GM18909 (cell line): Measurements from ENCODE around the gene TMEM62.
"Not testable (repeated sequence)": the region's sequence is repeated elsewhere in the genome, so short reads cannot be mapped to it uniquely, and the experiment has no call there.

Experiments used
- ATAC-seq: cut with Tn5 transposase; IDR thresholded peaks from one replicate; pipeline ENCODE4 v1.9.1; 2021; ENCODE audit warnings: mild to moderate bottlenecking; ENCODE audit not compliant: unreplicated experiment, poor library complexity

Gene TMEM62

GRCh38 chr15:43169888-43170287 is 36.5 kb downstream of the TMEM62 start:
- no peak for ATAC-seq

DNA sequence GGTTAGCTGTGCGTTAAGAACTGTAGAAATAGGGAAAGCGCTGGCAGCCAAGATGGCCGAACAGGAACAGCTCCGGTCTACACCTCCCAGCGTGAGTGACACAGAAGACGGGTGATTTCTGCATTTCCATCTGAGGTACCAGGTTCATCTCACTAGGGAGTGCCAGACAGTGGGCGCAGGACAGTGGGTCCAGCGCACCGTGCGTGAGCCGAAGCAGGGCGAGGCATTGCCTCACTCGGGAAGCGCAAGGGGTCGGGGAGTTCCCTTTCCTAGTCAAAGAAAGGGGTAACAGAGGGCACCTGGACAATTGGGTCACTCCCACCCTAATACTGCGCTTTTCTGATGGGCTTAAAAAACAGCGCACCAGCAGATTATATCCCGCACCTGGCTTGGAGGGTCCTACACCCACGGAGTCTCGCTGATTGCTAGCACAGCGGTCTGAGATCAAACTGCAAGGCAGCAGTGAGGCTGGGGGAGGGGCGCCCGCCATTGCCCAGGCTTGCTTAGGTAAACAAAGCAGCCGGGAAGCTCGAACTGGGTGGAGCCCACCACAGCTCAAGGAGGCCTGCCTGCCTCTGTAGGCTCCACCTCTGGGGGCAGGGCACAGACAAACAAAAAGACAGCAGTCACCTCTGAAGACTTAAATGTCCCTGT is 42.4 kb downstream of the TMEM62 start:
- ATAC-seq: not testable (repeated sequence)

GRCh38 chr15:43177147-43177546 is 43.8 kb downstream of the TMEM62 start:
- ATAC-seq: not testable (repeated sequence)

- ATAC-seq: no peak
Measured at GRCh38 chr15:43183270-43183669, 49.9 kb downstream of the TMEM62 start.

GRCh38 chr15:43184407-43185124 is 51.2 kb downstream of the TMEM62 start:
- no peak for ATAC-seq

- peak; percentile 94 for ATAC-seq
Measured at GRCh38 chr15:43185157-43186002, 52.0 kb downstream of the TMEM62 start, which contains the start of gene CCNDBP1. Gene CCNDBP1 (plus strand): TSS chr15:43185403. CDS start chr15:43185499, 96 bp downstream.

DNA sequence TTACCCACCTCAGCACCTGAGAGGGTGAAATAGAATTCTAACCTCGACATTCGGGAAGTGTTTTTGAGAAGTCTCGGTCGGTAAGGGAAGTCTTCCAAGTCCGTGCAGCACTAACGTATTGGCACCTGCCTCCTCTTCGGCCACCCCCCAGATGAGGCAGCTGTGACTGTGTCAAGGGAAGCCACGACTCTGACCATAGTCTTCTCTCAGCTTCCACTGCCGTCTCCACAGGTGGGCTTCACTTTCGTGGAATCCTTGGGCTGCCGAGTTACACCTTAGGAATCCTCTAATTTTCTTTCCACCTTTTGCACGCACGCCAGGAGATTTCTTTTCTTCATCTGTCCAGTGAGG is 52.6 kb downstream of the TMEM62 start:
- peak; percentile 30 for ATAC-seq

DNA sequence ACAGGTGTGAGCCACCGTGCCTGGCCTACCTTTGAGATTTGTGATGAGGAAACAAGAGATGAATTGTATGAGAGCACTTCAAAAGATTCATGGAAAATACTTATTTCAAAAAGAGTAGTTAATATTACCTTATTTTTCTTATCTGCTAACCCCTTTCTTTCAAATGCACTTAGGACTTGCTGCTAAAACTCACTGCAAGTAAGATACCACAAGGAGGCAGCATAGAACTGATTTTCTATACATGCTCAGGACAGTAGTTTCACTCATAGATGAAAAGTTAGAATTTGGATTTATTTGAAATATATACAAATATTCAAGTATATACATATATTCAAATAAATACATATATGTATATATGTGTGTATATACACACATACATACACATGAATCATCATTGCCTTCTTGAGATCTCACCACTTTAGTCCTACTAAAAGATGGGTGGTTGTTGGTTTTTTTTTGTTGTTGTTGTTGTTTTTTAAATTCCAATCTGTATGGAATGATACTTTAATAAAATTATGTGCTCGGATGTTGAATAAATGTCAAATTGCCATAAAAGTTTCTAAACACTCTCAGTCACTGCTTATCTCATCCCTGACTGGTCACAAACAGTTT is 54.3 kb downstream of the TMEM62 start:
- no peak for ATAC-seq

GRCh38 chr15:43189296-43189695 is 55.9 kb downstream of the TMEM62 start:
- ATAC-seq: no peak

GRCh38 chr15:43190178-43190577 is 56.8 kb downstream of the TMEM62 start:
- no peak for ATAC-seq

GRCh38 chr15:43193710-43194109 is 60.3 kb downstream of the TMEM62 start:
- ATAC-seq: no peak

DNA sequence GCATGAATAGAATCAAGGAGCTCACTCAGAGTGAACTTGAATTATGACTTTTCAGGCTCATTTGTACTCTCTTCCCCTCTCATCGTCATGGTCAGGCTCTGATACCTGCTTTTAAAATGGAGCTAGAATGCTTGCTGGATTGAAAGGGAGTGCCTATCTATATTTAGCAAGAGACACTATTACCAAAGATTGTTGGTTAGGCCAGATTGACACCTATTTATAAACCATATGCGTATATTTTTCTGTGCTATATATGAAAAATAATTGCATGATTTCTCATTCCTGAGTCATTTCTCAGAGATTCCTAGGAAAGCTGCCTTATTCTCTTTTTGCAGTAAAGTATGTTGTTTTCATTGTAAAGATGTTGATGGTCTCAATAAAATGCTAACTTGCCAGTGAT is 61.4 kb downstream of the TMEM62 start:
- ATAC-seq: no peak

GRCh38 chr15:43196760-43197548 is 63.6 kb downstream of the TMEM62 start:
- no peak for ATAC-seq

GRCh38 chr15:43197773-43198172 is 64.4 kb downstream of the TMEM62 start:
- not testable (repeated sequence) for ATAC-seq

DNA sequence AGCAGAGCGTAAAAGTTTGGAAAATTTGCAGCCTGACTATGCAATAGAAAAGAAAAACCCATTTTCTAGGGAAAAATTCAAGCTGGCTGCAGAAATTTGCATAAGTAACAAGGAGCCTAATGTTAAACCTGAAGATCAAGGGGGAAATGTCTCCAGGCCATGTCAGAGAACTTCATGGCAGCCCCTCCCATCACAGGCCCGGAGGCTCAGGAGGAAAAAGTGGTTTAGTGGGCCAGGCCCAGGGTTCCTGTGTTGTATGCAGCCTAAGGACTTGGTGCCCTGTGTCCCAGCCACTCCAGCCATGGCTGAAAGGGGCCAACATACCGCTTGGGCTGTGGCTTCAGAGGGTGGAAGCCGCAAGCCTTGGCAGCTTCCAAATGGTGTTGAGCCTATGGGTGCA is 65.2 kb downstream of the TMEM62 start:
- ATAC-seq: not testable (repeated sequence)

DNA sequence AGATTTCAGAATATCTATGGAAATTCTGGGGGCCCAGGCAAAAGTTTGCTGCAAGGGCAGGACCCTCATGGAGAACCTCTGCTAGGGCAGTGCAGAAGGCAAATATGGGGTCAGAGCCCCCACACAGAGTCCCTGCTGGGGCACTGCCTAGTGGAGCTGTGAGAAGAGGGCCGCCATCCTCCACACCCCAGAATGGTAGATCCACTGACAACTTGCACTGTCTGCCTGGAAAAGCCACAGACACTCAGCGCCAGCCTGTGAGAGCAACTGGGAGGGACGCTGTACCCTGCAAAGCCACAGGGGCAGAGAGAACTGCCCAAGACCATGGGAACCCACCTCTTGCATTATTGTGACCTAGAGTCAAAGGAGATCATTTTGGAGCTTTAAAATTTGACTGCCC is 65.6 kb downstream of the TMEM62 start:
- ATAC-seq: no peak

DNA sequence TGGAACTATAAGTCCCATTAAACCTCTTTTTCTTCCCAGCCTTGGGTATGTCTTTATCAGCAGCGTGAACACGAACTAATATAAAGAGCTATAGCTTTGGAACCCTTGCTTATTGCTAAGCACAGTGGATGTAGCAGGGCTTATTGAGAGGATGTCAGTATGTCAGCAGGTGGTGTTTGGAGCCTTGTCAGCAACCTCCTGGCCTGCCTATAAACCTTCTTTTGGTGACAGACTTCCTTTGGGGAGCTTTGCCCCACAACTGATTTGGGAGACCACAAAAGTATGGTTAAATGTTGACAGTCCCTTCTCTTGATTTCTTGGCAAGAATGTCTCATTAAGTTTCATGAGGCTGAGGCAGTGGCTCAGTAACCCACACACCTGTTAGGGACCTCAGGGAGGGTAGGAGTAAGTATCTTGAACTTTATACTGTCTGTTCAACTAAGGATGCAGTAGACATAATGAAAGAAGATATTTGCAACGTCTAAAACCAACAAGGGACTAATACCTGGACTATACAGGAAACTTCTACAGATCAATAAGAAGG is 66.6 kb downstream of the TMEM62 start:
- ATAC-seq: no peak

DNA sequence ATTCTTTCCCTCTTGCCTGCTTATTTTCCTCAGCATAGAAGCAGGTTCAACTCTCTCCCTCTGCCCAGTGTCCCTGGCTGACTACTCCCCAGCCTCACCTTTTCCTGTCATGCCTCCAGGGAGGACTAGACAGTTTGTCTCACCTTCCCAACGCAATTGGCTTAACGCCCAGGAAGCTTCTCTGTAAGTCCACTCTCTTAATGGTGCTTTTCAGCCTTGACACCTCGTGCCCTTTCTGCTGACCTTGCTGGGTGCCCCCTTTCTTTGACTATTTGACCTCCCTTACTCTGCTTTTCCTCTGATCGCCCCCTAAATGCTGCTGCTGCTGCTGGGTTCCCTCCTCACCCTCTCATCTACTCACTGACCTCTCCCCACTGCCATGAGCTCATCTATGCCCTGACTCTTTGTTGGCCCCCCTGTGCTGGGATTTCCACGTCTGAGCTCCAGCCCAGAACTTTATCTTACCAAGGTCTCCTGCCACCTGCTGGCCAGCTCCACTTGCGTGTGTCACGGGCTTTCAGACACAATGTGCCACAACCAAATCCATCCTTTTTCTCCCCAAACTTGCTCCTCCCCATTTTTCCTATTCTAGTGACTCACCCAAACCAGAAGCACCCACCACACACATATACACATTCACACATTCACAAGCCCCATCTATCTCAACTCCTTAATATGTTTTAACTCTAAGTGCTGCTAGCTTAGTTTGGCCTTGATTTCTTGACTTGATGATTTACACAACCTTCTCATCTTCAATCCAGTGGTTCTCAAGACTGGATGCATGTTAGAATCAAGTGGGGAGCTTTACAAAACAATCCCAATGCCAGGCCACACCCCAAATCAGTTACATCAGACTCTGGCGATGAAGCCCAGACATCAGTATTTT is 70.9 kb downstream of the TMEM62 start:
- no peak for ATAC-seq

- no peak for ATAC-seq
Measured at GRCh38 chr15:43206054-43206453, 72.7 kb downstream of the TMEM62 start.
